T1000 (cell line): ENCODE data around the gene C1orf115.
"Not testable (repeated sequence)": the region's sequence is repeated elsewhere in the genome, so short reads cannot be mapped to it uniquely, and the experiment has no call there.

Experiments used
- DNase-seq: peaks from one replicate; lab custom pipeline; 2025; ENCODE audit warnings: mixed read lengths; lab: John Stamatoyannopoulos, UW

Gene C1orf115

DNA sequence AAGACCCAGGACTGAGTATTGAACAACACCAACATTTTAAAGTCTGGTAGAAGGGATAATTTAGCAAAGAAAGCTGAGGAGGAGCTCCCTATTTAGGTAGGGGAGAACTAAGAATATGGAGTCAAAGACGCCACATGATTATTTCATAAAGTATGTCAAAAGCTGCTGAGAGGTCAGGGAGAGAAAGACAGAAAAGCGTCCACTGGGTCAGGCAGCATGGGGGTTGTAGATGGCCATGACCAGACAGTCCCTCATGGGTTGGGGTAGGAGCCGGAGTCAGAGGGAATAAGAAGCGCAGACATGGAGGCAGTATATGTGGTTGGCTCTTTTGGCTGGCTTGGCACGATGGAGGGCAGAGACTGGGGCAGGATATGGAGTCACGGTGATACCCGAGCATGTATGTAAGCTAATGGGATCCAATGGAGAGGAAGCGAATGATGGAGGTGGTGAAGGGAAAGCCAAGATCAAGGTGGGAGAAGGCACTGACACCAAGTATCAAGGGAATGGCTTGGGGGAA, 4.8 kb downstream of the C1orf115 start:
- DNase-seq = no peak

DNA sequence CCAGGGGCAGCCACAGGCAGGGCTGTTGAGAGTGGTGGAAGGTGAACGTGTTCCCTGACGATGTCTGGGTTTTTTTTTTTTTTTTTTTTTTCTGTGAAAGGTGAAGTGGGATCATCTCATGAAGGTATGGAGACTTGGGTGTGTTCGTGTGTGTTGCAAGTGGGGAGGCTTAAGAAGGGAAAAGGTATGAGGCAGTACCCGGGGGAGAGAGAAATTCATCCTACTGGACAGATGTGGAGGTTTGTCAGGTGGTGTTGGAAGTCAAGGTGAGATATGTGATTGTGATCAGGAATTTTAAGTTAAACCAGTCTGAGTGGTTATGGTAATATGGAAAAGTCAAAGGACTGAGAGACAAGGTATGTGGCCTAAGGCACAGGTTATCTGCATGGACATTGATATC, 5.3 kb downstream of the C1orf115 start:
- no peak for DNase-seq

DNA sequence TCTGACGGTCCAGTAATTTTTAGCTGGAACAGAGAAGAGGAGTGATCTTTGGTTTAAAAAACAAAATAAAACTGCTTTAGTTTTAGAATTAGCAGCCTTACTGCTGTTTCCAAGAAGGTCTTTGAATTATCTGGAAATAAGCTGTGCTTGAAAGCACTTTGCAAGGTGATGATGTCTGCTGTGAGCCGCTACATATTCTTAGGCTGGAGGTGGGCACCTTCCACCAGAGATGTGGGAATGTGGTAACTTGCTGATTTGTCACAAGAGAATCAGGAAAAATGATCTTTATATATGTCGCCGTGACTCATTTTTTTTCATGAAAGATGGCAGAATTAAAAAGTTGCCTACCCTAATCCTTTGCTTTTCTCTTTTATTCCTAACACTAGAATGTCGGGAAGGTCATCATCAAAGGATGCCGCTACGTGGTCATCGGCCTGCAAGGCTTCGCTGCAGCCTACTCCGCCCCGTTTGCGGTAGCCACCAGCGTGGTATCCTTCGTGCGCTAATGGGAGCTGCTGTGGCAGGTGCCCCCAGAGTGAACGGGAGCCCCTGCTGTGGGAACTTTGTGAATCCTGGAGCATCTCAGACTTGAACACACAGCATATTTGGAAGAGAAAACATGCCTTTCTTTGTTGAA, 6.2 kb downstream of the C1orf115 start:
- no peak for DNase-seq

DNA sequence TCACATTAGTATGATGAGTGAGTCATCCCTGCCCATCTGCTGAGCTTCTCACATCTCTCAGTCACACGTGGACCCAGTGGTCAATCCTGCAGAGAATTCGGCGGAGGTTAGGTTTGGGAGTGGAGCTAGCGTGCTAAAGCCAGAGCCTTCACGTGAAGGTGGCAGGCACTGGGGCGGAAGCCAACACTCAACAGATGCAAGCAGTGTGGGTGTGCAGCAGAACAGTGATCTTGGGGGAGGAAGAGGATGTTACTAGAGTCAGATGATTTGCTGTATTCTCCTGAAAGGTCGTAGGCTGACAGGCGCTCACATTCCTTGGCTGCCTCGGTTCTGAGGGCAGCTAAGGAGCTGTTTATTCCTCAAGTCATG, 6.7 kb downstream of the C1orf115 start:
- no peak for DNase-seq

DNA sequence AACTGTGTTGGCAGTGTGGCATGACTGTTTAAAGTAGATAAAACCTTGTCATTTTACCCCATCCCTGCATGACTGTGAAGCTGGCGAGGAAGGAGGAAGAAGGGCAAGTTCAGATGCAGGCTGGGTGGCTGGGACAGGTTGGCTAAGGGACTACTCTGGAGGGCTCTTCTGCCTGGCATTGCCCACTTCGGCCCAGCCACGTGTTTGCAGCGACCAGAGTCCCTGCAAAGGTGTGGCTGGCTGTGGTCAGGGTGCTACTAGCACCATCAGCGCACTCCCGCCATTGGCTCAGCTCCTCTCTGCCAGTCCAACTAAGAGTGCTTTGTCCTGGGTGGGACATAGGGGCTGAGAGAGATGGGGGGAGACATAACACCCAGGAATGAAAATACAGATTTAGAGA, 7.2 kb downstream of the C1orf115 start:
- no peak for DNase-seq

DNA sequence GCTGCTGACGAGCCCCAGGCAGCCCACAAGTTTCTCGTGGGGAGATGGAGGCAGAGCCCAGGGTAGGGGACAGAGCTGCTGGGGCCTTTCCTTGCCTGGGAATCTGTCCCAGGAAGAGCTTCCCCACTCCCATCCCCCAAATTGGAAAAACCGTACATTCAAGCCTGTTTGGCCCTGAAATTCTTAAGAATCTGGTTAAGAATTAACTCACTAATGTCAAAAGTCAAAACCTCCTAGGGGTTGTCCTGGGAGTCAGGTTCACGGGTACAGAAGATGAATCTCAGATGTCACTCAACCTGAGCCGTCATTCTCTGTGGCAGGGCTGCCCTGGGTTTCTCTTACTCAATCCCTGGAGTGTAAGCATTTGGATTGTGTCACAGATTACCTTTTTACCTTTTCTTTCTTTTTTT, 8.4 kb downstream of the C1orf115 start:
- DNase-seq = no peak

DNA sequence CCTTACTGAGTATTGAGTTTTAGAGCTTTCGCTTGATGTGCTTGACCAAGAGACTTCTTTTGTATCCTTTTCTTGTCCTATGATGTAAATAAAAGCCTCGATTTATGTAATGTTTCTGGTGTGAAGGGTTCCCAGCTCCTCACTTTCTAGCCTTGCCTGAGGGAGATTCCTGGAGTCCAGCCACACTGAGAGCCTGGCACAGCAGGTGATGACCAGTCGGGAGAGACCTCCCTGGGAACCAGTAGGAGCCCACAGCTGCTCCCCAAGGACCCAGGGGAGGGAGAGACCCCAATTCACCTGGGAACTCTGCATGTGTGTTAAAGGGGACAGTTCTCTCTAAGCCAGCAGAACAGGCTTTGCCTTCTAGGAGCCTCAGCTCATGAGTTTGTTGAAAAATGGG, 8.9 kb downstream of the C1orf115 start:
- no peak for DNase-seq

DNA sequence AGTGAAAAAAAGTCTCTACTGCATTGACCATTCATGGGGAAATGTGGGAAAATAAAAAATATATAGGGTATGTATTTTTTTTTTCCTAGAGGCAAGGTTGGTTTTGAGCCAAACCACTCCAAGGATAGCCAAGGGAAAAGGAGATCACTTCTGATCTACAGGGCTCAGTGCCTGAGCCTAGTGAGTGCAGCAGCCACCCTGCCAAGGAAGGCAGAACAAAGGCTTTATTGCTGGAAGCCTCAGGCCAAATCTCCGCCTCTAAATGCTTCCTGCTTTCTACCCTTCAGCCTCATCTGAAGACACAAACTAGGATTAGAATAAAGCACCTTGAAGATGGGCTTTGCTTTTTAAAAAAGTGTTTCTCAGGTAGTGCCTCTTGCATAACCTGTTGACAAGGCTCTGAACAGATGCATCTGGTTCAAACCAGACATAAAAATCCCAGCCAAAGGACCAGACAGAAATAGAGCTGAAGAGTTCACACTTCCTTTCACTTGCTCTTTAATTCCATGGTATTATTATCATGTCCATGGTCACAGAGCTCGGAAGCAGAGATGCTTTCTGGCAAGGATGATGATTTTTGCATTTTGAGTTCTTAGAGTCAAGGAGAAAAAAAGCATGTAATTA, 10.5 kb downstream of the C1orf115 start:
- DNase-seq = no peak

DNA sequence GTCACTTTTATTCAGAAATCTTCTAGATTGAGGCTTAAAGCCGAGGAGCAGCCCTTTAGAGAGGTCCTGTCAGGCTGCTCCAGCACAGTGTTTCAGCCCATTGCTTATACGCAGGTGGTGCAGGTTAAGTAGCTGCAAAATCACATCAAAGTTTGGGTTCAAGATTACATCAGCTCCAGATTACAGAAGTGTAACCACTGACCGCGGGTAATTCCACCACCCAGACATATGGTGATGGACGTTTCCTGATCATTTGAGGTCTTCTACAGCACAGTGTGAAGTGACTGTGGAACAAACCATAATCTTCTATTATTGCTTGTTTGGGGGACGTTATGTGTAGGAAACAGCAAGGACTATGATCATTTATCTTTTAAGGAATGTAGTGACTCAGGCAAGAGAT, 11.8 kb downstream of the C1orf115 start:
- DNase-seq = no peak

DNA sequence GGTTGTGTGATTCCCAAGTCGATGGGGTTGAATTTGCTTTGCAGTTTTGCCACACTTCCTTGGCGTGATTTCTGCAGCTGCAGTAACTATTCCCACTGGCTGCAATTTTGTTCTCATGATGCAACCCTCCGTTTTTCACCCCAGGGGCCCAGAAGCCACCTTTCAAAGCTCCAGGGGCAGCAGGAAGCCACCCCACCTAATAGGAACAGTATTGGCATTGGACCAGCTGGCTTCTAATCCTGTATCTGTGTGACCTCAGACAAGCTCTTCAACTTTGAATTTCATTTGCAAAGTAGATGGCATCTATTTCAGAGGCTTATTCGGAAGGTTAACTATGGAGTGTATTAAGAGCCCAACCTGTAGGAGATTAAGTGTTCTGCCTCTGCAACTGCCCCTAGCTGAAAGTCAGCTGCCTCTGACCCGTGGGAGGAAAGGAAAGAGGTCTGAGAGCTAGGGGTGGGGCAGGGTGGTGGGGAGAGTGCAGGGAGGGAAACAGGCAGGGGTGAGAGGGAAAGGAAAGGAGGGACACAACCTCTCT, 12.6 kb downstream of the C1orf115 start:
- DNase-seq = no peak

DNA sequence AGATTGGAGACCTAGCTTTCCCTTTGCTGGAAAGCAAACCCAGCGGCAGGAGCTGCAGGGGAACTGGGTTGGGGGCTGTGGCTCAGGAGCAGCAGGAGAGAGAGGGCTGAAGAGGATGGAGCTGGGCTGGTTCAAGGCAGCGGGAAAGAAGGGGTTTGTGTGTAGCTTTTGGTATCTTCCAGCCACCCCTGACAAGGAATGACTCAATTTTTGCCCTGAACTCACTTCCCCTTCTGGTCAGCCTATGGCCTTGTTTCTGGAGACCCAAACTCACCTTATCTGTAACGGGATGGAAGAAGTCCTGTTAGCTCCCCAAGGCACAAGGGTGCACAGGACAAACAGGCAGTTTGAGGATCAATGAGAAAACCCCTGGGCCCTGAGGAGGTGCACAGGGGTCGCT, 13.1 kb downstream of the C1orf115 start:
- DNase-seq = no peak

DNA sequence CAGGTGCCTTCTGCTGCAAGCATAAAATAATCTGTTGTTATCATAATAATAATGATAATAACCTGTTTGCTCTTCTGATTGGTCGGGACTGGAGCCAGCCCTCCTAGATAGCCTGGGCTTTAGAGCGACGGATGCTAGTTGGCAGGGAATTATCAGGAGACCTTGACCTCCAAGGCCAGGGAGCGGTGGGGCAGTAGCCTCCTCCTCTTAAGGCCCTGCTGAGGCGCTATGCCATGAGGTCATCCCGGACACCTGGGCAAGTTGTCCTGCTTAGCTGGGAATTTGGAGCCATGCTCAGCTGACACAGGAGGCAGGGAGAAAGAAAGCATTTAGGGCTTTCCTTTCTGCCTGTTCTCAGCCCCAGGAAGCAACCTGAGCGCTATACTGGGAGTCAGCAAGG, 15.6 kb downstream of the C1orf115 start:
- DNase-seq = no peak

DNA sequence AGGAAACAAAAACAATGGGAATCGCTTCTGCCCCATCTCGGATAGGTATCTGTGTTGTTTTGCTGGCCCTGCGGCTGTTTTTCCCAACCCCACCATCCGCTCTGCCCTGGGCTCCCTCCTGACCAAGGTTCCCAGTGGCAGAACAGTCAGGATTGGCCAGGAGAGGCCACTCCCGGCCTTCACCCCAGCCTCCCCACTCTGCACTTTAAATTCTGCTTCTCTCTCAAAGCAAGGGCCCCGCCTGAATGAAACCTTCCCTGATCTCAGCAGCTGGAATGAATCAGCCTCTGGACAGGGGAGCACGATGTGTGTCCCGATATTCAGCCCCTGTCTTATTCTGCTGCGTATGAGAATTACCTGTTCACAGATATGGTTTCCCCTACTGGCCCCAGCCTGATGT, 16.3 kb downstream of the C1orf115 start:
- DNase-seq = no peak

DNA sequence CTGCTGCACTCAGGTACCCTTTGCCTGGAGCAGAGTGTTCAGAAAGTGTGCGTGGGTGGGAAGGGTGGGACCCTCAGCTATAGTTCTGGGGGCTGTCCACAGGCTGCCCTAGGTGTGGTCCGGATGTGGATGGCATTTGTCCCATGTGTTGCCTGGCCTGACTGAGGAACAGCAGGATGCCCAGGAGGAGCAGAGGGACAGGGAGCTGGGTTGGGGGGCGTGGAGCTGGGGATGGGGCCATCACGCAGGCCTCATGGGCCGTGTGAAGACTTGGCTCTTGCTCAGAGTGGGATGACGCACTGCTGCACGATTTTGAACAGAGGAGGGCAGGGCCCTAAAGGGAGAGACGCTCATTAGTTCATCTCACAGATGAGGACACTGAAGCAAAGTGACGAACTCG, 17.0 kb downstream of the C1orf115 start:
- DNase-seq = no peak

DNA sequence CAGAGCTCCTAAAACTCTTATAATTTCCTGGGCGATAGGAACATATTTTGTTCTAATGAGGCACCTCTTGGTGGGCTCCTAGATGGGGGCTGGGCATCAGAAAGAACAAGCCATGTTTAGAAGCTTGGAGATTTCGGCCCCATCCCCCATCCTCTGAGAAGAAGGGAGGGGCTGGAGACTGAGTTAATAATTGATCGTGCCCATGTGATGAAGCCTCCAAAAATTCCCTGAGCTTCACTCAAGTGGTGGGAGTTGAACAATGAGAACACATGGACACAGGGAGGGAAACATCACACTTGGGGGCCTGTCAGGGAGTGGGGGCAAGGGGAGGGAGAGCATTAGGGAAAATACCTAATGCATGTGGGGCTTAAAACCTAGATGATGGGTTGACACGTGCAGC, 18.1 kb downstream of the C1orf115 start:
- no peak for DNase-seq

DNA sequence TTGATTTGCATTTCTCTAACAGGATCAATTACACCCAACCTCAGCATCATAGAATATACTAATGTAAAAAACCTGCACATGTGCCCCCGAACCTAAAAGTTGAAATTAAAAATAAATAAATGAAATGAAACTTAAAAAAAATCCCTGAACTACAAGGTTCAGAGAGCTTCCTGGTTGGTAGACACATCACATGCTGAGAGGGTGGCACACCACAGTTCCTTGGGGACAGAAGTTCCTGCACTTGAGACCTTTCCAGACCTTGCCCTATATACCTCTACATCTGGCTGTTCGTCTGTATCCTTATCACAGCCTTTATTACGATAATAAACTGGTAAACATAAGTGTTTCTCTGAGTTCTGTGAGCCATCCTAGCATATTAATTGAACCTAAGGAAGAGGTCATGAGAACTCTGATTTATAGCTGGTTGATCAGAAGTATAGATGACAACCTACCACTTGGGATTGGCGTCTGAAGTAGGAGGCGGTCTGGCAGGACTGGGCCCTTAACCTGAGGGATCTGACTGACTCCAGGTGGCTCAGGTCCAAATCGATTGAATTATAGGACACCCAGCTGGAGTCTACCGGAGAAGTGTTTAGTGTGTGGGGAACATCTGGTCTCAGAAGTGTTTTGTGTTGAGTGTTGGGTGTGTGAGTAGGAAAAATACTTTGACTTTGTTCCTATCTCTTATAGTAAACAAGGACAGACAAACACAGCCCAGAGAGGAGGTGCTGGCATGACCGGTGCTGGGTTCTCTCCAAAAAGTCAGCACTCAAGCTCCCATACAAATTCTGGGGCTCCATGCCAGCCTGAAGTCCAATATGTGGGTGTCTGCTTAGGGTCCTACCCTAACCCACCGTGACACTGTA, 19.0 kb downstream of the C1orf115 start:
- DNase-seq = no peak

DNA sequence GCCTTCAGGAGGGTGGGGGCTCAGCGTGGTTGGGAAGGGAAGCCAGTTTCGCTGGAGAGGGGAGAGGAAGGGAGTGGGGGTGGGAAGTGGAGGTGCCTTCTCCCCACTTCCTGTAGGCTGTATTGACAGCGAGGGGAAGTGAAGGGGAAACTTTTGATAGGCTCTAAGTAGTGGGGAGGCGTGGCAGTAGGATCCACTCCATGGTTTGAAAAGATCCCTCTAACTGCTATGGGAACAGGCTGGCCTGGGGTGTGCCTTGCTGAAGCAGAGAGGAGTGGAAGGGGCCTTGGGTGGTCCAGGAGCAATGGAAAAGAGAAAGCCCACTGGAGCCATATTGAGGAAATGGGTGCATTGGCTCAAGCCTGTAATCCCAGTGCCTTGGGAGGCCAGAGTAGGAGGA, 20.2 kb downstream of the C1orf115 start:
- DNase-seq = no peak

DNA sequence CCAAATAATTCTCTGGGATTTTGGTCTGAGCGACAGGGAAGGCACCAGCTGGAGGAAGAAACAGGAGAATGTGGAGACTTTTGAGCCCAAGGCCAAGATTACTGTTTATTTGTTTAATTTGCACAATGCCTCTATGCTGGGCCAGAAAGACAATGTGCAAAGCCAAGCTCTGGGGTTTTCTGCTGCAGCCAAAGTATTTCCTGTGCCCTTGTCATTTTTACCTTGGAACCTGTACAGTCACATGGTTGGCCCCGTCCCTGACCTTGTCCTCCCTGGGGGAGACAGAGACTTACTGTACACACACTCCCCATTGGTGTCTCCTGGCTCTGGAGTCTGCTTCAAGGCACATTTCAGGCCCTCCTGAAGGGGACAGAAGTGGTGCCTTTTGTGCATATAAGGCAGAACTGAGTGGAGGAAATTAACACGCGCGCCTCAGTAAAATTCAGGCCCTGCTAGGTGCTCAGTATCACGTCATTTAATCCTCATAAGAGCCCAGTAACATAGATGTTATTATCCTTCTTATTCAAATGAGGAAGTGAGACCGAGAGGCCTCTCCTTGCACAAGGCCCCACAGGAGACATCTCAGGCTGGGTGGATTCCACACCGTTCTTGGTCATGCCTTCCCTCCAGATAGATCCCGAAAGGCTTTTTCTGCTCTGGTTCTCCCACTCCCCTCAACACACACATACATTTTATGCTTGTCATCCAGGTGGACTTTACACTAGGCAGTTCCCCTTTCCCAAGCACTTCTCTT, 21.1 kb downstream of the C1orf115 start:
- DNase-seq = no peak

DNA sequence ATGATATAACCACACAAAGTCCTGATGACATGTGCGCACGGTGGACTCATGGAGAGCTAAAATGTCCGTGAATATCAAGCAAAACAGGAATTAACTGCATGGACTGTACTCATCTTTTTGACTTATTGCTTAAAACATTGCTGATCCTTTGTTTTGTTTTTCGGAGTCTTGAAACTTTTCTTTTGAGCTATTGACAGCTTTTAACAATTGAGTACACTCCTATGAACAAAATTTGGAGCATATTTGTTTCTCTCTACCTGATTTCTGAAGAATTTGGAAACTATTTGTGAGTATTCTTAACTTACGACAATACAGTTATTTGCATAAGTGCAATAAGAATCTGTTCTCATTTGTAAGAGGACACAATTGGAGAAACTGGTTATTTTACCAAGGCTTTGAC, 25.8 kb downstream of the C1orf115 start:
- DNase-seq = not testable (repeated sequence)

DNA sequence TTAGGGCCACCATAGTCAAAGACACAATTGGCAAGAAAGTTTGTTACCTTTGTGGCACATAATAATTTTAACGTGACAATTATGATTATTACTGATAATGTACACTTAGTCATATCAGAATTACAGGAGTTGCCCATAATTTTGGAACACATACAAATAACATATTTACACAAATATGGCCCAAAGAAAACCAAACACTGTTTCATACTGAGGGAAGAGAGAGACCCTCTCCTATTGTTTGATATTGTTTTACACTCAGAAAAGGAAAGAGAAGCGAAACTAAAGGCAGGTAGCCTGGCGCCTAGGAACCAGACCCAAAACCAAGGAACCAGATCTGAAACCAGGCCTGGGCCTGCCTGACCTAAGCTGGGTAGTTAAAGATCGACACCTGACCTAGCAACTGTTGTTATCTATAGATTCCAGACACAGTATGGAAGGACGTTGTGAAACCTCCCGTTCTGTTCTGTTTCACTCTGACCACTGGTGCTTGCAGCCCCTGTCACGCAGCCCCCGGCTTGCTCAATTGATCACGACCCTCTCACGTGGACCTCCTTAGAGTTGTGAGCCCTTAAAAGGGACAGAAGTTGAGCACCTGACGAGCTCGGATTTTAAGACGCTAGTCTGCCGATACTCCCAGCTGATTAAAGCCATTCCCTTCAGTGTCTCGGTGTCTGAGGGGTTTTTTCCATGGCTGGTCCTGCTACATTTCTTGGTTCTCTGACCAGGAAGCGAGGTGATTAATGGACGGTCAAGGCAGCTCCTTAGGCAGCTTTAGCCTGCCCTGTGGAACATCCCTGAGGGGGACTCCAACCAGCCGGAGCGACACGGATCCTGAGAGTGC, 27.9 kb downstream of the C1orf115 start:
- DNase-seq = no peak

DNA sequence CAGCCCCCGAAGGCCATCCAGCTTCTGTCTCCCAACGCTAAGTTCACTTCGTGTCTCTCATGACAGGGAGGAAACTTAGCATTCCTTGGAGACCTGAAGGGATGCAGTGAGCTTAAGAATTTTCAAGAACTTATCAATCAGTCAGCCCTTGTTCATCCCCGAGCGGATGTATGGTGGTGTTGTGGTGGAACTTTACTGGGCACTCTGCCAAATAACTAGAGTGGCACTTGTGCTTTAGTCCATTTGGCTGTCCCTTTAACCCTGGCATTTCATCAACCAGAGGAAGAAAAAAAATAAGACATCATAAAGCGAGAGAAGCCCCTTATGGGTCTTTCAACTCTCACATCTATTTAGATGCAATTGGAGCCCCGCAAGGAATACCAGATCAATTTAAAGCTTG, 31.1 kb downstream of the C1orf115 start:
- not testable (repeated sequence) for DNase-seq
